HG03432 (cell line): Measurements from ENCODE around the gene RYR3.
"Not testable (repeated sequence)": the region's sequence is repeated elsewhere in the genome, so short reads cannot be mapped to it uniquely, and the experiment has no call there.

Experiments used
- ATAC-seq: cut with Tn5 transposase; IDR thresholded peaks from one replicate; pipeline ENCODE4 v1.9.1; 2021; ENCODE audit warnings: mild to moderate bottlenecking, moderate library complexity; ENCODE audit not compliant: unreplicated experiment

RYR3 gene

DNA sequence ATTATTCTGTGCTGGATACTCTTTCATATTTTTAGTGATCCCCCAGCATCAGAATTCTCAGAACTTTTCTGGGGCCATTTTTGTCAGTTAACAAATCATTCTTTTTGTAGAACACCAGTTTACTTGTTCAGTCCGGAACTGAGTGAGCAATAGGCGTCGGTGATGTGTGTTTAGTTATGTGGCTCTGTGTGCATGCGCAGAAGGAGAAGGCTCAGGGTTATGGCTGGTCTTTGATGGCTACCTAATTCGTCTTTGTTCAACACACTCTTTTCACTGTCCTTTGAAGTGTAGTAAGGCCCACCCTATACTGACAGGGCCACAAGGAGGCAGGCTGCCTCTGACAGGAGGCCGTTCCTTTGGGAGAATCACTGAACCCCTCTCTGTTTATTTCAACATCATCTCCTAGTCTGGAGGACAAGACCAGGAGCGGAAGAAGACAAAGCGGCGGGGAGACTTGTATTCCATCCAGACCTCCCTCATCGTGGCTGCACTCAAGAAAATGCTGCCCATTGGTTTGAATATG is 499.4 kb downstream of the RYR3 start:
- ATAC-seq = no peak

GRCh38 chr15:33810806-33811205 is 500.0 kb downstream of the RYR3 start:
- no peak for ATAC-seq

DNA sequence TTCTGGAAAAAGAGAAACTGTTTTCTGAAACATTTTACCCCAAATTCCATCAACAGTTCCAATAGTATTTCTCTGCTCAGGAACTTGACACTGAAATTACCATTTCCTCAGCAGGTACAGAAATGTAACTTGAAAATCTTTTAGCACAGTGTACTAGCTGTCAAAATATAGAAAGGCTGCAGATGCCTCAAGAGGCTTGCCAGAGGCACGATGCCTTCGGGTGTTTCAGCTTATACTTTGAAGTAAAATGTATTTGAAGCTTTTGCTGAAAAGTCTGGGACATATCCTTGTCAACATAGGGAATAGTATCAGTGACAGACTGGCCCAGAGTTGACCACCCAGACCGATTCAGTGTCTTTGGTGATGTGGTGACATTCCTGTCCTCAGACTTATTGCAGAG is 503.1 kb downstream of the RYR3 start:
- ATAC-seq = no peak

DNA sequence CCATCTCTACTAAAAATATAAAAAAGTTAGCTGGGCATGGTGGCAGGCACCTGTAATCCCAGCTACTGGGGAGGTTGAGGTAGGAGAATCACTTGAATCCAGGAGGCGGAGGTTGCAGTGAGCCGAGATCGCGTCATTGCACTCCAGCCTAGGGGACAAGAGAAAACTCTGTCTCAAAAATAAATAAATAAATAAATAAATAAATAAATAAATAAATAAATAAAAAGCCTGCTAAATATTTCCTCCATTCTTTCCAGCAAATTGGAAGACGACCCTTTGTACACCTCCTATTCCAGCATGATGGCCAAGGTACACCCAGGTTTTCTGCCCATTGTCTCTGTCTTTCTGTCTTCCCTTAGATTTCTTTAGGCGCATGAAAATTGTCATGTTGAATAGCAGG is 508.7 kb downstream of the RYR3 start:
- not testable (repeated sequence) for ATAC-seq

DNA sequence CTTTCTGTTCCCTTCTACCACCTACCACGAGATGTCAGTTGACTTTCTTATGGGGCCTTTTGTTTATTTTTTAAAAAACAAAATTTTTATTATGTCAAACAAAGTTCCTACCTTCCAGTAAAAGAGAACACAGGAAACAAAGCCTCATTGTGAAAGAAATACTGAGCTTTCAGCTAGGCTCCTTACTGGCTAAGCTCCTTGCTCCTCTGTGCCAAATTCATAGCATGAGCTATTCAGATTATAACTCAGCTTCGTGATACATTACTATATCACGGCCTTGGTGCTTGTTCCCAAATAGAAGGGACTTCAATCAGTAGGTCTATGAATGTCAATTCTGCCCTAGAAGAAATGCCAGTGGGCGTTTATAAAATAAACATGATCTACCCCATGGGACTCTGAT is 511.7 kb downstream of the RYR3 start:
- ATAC-seq = no peak

GRCh38 chr15:33823119-33823518 is 512.4 kb downstream of the RYR3 start:
- ATAC-seq = no peak

- no peak for ATAC-seq
Measured at GRCh38 chr15:33825453-33825852, 514.7 kb downstream of the RYR3 start.

DNA sequence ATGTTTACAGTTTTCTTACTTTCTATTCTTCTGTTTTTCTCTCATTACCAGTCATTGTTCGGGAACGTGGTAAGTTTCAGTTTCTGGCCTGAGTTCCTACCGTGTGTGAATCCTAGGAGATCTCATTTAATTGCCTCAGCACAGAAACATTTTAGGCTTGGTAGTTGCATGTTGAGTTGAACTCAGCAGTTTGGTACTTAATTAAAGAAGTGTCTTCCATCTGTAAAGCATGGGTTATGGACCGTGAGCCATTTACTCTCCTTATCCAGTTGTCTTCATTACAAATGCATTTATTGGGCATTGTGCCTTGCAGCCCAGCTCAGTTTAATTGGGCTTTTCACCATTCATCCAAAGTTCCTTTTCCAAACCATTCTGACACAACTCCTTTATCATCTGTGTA is 515.4 kb downstream of the RYR3 start:
- ATAC-seq = no peak

- no peak for ATAC-seq
Measured at GRCh38 chr15:33830351-33830750, 519.6 kb downstream of the RYR3 start.

DNA sequence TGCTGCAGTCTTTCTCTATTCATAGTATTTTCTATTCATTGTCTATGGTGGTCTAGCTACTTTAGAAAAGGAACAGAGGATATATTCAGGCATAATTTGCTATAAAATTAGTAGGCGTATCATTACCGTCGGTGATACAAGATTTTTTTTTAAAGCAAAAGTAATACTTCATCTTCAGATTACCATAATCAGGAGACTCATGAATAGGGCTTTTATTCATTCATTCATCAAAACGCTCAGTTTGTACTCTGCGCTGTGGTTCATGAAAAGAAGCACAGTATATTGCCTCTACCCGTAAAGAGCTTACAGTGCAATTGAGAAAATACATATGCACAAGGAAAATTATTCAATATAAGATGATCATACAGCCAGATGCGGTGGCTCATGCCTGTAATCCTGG is 520.9 kb downstream of the RYR3 start:
- no peak for ATAC-seq

DNA sequence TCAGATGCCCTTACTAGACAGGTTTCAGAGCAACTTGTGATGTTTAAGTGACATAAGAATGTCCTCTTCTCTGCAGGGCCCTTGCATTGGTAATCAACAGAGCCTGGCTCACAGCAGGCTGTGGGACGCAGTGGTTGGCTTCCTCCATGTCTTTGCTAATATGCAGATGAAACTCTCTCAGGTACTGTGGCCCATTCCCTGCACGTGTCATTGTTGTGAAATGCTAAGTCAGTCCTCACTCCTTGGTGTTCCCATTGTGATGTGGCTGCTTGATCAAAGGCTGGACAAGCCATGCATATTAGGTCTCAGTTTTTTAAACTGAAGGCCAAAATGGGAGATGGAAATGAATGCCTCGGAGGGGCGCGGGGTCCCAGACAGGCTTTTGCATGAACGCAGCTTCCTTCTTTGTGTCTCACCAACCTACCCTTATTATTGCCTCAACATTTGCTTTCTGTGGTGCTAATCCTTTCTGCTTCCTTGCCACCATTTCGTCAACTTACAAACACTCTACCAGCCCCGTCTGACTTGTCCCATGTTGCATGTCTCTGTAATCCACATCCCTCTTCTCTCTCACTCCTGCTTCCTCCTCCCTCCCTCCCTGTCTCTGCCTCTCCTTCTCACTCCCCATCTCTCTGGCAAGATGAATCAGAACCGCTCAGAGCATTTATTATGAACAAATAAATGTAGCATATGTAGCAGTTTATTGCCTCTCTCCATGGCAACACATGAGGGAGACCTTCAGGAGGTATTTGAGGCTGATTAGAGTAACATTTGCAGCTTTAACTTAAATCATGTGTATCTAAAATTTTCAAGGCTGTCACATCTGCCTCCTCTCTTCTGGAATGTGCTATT is 524.4 kb downstream of the RYR3 start:
- ATAC-seq = no peak

DNA sequence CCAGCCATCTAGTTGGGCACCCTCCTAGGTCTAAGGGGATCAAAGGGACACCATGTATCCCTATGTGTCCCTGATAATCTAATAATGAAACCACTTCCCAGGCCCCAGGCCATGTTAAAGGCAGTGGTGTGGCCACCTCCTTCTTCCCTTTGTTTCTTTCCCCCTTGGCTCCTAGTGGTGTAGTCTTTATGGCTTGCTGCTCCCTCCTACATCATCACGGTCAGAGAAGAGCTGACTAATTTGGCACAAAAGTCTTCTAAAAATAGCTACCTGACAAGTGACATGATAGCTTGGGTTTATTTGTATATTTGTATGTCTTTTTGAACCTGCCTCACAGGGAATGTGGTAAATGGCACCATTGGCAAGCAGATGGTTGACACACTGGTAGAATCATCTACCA is 526.5 kb downstream of the RYR3 start:
- ATAC-seq = no peak

- ATAC-seq = no peak
Measured at GRCh38 chr15:33839540-33839939, 528.8 kb downstream of the RYR3 start.

DNA sequence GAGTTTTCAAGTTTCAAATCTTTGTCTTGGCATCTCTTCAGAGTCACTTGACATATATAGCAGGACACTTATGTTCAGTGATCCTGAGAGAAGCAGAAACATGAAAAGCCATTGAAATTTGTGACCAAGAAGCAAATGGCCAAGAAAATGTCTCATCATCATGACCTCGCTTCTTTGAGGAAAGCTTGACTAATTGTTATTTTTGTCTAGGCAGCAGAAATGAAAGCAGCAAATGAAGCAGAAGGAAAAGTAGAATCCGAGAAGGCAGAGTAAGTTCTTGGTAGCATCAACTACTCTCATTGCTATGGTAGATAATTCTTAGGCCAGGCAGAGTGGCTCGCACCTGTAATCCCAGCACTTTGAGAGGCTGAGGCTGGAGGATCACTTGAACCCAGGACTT is 529.8 kb downstream of the RYR3 start:
- no peak for ATAC-seq

GRCh38 chr15:33844186-33844585 is 533.4 kb downstream of the RYR3 start:
- no peak for ATAC-seq

DNA sequence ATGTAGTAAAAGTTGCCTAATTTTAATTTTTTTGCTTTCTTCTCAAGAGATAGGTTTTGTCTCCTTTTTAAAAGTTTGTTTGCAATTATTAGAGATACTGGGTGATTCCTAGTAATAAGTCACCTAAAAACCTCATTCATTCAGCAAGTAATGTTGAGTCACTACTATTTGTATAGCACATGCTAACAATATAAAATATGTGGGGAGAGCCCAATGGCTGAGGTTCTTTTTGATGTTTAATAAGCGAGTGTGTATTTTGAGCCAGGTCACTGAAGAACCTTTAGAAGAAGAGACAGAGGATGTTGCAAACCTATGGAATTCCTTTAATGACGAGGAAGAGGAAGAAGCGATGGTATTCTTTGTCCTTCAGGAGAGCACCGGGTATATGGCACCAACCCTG is 533.8 kb downstream of the RYR3 start:
- ATAC-seq = no peak

DNA sequence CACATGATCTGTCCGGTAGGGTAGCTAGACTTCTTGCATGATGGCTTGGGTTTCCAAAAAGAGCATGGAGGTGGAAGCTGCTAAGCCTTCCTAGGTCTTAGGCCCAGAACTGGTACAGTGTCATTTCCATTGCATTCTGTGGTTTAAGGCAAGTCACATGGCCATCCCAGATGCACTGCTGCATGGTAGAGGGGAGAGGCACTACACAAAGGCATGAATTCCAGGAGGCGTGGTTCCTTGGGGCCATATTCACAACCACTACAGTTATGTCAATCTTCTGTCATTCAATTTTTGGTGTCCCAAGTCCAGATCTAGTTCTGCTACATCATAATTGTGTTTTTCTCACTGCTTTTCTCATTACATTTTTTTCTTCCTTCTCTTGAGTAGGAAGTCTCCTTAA is 535.4 kb downstream of the RYR3 start:
- ATAC-seq = no peak

GRCh38 chr15:33846862-33847261 is 536.1 kb downstream of the RYR3 start:
- ATAC-seq = no peak

GRCh38 chr15:33848011-33848410 is 537.2 kb downstream of the RYR3 start:
- ATAC-seq = no peak

GRCh38 chr15:33851079-33851478 is 540.3 kb downstream of the RYR3 start:
- no peak for ATAC-seq

GRCh38 chr15:33852094-33852493 is 541.3 kb downstream of the RYR3 start:
- ATAC-seq = no peak

DNA sequence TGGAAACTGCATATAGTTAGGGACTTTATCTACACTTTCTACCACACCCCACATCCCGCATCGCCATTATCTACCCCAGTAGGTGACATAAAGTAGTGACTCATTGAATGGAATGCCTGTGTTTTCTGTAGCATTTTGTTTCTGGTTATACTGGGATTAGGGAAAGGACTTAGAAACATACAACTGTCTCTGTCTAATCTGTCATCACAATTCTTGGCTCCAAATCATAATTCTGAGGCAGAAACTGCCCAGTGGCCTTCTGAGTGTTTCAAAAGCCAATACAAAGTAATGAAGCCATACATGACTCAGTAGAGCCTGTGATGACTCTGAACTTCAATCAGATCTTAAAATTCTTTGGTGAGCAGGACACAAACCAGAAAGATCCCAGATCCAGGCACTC is 541.8 kb downstream of the RYR3 start:
- ATAC-seq = no peak

GRCh38 chr15:33857726-33858125 is 547.0 kb downstream of the RYR3 start:
- ATAC-seq = no peak
